ENCODE data around the gene EPHB2.
A peak's percentile ranks its signal among the peaks of the same experiment; 100 is the strongest.
"Not testable (repeated sequence)": the region's sequence is repeated elsewhere in the genome, so short reads cannot be mapped to it uniquely, and the experiment has no call there.

EPHB2 gene

DNA sequence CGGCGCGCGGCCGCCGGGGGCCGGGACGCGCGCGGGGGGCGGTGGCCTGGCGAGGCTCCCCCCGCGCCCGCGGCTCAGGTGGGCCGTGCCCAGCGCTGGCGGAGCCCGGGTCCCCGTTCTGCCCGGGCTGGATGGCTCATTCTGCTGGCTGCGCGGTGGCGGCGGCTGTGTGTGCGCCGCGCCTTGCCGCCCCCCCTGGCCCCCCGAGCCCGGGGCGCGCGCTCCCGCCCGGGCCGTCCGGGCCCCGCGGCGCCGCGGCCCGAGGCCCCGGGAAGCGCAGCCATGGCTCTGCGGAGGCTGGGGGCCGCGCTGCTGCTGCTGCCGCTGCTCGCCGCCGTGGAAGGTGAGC, at the start of gene EPHB2:
Gene EPHB2, plus strand, starts transcription at position 139 of the 349 bp plus-strand sequence. Its CDS starts 144 bp downstream, at position 283.
- DNase-seq = peak; percentile 45

DNA sequence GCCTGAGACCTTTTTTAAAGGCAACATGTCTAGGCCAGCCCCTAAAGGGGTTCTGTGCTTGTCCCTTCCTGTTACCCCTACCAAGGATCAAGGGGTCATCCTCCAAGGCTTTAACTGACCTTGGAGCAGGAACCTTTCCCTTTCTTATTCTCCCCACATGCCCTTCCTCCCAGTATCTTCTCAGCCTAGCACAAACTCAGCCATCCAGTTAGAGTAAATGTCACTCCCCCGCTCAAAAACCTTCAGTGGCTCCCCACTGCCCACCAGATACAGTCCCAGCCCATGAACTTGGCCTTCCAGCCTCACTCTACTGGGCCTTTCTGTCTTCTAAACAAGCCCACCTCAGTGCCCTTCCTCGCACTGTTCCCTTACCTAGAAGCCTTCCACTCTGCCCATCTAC, 48.8 kb upstream of the EPHB2 start:
- DNase-seq = no peak

GRCh38 chr1:22662318-22662717, 48.3 kb upstream of the EPHB2 start:
- no peak for DNase-seq

DNA sequence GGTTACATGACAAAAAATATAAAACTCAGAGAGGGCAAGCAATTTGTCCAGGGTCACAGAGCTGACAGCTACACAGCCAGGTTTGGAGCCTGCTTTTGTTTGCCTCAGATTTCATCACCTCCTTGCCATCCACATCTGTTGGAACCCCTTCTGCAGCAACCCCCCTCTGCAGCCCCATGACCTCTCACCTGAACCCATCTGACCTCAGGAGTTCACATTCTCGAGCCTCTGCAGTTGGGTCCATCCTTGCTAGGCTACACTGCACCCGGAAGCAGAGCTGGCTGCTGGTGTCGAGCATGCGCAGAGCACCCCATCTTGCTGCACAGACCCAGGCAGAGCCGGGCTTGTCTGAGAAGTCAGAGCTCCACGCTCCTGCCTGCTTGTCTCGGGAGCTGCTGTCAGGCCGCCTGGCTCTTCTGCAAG, 47.6 kb upstream of the EPHB2 start:
- no peak for DNase-seq

GRCh38 chr1:22665752-22666151, 44.9 kb upstream of the EPHB2 start:
- DNase-seq = peak; percentile 22

DNA sequence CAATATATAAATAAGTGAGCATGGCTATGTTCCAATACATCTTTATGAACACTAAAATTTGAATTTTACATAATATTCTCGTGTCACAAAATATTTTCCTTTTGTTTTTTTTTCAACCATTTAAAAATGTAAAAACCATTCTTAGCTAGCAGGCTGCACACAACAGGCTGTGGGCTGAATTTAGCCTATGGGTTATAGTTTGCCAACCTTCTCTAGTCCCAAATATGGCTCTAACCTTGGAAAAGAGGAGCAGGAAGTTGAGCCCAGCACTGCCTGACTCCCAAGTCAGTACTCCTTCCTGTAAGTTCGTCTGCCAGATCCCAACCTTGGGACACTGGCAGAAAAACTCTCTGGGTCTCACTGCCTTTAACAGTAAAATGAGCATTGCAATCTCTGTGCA, 44.2 kb upstream of the EPHB2 start:
- DNase-seq = no peak

DNA sequence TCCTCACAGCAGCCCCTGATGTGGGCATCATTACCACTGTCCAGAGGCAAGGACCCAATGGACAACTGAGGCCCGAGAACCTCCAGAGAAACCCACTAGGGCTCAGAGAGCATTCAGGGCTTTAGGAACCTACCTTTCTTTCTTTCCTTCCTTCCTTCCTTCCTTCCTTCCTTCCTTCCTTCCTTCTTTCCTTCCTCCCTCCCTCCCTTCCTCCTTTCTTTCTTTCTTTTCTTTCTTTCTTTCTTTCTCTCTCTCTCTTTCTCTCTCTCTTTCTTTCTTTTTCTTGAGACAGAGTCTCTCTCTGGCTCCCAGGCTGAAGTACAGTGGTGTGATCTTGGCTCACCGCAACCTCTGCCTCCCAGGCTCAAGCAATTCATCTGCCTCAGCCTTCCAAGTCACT, 41.8 kb upstream of the EPHB2 start:
- DNase-seq = not testable (repeated sequence)

- DNase-seq = no peak
These were observed 40.2 kb upstream of the EPHB2 start for GRCh38 chr1:22670352-22670975.

- DNase-seq = no peak
These were observed 38.6 kb upstream of the EPHB2 start for GRCh38 chr1:22671999-22672398.

GRCh38 chr1:22673486-22674409, 36.9 kb upstream of the EPHB2 start:
- peak; percentile 44 for DNase-seq

DNA sequence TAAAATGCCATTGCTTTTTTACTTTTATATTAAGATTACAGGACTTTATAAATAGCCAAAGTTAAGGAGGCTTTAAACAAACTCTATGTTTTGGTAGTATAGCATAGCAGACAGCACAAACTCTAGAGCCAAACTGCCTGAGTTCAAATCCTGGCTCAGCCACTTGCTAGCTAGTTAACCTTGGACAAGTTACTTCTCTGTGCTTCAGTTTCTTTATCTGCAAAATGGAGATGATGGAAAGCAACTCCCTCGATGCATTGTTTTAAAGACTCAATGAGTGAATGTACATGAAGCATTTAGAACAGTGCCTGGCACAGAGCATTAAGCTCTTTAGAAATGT, 36.3 kb upstream of the EPHB2 start:
- no peak for DNase-seq

DNA sequence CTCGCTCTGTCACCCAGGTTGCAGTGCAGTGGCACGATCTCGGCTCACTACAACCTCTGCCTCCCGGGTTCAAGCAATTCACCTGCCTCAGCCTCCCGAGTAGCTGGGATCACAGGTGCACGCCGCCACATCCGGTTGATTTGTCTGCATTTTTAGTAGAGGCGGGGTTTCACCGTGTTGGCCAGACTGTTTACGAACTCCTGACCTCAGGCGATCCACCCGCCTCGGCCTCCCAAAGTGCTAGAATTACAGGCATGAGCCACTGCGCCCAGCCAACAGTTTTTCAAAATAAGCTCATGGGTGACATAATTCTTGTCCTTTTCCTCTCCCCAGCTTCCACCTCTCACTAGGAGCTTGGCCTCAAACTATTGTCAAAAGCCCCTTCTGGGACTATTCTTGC, 34.5 kb upstream of the EPHB2 start:
- DNase-seq = not testable (repeated sequence)

DNA sequence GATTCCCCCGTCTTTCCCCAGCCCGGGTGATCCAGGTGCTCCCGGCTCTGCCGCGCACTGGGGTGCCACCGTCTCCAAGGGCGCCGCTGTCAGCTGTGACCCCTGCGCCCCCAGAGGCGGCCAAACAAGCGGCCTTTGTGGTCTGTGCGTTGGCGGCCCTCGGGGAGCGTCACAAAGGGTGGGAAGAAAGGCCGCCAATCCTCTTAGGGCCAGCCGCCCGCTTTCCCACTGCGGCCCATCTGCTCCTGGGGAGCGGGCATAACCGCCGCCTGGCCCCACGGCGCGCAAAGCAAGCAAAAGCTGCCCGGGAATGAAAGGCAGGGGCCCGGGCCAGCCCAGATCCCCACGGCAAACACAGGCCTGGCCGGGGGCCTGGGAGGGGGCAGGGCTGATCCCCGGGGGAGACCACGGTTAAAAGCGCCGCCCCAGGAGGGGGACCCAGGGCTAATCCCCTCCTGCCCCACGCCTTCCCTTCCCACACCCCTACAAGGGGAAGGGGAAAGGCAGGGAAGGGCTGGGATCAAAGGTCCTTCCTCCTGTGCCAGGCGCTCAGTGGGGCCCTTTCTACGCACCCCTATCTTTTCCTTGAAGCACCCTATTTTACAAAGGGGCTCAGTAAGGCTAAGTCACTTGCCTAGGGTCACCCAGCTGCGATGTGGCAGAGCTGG, 33.6 kb upstream of the EPHB2 start:
- no peak for DNase-seq

DNA sequence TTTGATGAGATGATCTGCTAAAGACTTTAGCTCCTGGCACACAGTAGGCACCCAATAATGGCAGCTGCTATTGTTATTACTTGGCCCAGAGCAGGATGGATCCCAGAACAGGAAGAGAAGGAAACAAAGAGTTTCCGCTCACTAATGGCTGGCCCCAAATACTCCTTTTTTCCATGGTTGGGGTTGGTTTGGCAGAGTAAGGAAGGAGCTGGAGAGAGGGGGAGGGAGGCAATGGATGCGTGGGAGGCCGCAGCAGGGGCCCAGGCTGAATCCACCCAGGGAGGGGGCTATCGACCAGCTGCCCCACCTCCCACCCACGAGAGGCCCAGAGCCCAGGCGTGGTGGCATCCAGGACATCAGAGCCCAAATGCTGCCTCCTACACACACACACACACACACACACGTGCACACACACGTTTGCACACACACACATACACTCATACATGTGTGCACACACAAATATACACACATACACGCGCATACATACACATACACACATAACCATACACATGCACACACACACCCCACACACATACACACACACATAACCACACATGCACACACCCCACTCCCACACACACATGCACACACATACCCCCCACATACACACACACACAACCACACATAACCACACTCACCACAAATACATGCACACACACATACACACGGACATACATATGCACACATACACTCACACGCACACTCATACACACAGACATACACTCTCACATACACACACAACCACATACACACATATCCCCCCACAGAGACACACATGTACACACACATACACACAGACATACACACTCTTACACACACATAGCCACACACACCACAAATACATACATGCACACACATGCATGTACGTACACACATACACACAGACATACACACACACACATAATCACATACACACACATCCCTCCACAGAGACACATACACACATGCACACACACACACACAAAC, 32.4 kb upstream of the EPHB2 start:
- no peak for DNase-seq

DNA sequence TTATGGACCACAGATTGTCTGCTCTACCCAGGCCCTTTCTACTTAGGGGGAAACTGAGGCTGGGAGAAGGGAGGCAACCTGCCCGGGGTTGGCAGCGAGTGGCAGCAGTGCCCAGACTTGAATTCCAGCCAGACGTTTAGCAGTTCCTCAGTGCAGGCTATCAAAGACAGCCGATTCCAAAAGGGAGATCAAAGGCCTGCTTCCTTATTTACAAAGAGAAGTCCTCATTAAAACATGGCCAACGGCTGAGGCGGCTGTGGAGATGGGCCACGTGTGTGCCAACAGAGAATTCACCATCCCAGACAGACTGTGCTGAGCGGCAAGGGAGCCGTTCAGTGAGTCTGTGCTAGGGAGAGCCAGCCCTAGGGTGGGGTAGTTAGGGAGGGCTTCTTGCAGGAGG, 29.9 kb upstream of the EPHB2 start:
- no peak for DNase-seq

DNA sequence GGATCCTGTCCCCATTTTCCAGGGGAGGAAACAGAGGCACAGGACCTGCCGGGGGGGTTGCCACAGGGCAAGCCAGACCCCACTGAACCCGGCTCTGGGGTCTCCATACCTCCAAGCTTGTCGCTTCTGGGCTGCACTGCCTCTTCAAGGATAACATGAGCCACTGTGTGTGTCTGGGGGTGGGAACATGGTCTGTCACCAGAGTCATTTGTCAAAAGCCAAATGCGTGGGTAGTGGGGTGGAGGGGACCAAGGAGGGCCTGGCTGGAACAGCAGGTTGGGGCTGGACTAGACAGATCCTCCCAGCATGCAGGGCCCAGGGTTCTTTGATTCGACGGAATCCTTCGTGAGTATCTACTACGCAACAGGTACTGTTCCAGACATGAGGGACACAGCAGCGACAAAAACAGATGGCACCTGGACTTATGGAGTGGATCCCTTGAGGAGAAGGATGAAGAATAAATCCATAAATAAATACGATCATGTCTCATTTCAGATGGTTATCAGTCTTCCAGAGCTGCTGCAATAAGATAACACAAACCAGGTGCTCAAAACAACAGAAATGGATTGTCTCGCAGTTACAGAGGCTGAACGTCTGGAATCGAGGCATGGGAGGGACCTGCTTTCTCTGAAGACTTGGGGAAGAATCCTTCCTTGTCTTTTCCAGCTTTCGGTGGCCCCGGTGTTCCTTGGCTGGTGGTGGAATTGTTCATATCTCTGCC, 28.9 kb upstream of the EPHB2 start:
- no peak for DNase-seq

- no peak for DNase-seq
These were observed 27.1 kb upstream of the EPHB2 start for GRCh38 chr1:22683547-22683946.

DNA sequence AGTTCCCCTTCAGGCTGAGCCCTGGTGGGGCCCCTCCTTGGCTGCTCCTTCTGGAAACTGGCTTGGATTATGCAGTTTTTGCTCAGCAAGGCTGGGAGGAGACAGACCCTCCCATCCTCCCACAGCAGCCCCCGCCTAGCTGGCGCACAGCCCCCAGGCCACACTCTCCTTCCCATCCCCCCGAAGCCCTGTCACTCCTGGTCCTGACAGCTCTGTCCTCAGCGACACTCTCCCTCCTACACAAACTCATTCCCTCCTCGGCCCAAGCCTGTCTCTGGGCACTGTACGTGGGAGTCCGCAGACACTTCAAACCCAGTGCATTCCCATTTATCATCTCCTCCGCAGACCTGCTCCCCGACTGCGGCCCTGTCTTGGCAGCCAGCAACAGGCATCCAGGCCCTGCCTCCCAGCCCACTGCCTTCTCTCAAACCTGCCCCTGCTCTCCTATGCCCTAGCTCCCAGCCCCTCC, 25.0 kb upstream of the EPHB2 start:
- no peak for DNase-seq

DNA sequence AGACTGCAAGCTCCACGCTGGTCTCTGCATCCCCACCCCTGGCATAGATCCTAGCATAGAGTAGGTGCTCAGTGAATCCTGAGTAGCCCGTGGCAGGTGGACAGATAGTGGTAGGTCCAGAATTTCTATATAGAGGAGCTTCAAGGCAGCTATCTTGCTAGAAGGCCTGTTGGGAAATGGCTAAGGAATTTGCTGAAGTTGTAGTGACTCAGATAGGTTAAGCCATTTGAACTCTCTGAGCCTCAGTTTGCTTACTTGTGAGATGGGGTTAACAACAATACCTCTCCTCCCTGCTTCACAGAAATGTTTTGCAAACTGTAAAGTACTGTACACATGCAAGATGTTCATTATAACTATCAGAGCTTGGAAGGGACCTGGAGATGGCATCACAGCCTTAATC, 23.4 kb upstream of the EPHB2 start:
- DNase-seq = no peak

GRCh38 chr1:22688466-22688865, 22.2 kb upstream of the EPHB2 start:
- no peak for DNase-seq

DNA sequence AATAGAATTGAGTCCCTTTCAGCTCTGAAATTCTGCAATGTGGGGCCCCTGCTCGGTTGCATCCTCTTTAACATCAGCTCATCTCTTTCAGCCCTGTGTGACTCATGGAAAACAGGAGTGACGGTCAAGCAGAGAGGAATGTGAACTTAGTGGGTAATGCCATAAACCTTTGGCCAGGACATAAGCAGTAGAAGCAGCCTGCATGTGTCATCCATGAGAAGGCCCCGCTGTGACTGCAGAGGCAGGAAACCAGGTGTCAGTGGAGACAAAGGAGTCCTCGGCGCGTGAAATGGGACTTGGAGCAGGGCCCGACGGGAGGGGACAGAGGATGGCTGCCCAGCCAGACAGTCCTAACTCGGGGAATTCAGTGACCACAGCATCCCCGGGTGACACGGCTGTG, 21.1 kb upstream of the EPHB2 start:
- peak; percentile 71 for DNase-seq

Measured in fibroblast of skin of right quadriceps (primary cell).